ENCODE data around the gene LEKR1. TPM values are rescaled to one million over a fixed set of nuclear protein-coding genes. Genes with fewer than 3 reads are reported as not detected.
A peak's percentile ranks its signal among the peaks of the same experiment; 100 is the strongest.

LEKR1 gene
- total and polyA plus RNA-seq, 2 of the 13 experiments (the other 11 are each of a cell fraction or from before 2014, with no cell fraction given) = 0.49 to 1.5 TPM

DNA sequence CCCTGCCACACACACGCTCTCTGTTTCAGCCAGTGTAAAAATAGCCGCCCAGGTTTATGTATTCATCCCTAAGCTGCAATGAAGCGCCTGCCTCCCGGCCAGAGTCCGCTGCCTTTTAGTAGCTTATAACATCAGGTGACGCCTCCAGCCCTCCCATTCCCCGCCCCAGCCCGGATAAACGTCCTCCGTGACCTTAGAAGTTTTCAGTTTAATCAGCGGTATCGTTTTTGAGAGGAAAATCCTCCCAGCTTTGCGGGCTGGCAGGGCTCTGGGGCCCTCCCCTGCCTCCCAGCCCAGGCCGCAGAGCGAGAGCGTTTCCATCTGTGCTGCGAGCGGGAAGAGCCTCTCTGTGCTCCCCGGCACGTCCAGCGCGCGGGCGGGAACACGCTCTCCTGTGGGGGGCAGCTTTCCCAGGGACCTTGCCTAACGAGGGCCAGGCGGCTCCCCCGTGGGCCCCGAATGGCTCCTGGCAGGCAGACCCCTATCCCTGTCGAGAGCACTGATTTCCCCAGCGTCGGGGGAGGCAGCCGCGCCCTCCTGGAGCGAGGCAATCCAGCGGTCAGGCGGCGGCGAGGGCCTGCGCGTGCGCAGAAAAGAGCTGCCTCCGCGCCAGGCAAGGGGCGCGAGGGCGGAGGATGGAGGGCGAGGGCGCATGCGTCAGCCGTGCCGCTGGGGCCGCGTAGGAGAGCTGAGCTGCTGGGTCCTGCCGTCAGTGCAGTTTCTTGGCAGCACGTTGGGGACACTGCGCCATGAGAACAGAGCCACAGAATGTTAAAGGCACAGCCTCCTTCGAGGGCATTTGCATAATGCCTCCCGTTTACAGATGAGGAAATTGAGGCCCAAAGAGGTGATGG lies 262.7 kb downstream of the LEKR1 start (continued):
- no peak for TF ChIP-seq ZNF318 (CRISPR knock-in tag; IDR thresholded peaks at IDR 0.05)
- TF ChIP-seq LBX2 (CRISPR knock-in tag; IDR thresholded peaks at IDR 0.05; ENCODE audit: borderline replicate concordance) = peak; percentile 89; the same call in 1 of the 2 replicates
- TF ChIP-seq, protein P1, sequence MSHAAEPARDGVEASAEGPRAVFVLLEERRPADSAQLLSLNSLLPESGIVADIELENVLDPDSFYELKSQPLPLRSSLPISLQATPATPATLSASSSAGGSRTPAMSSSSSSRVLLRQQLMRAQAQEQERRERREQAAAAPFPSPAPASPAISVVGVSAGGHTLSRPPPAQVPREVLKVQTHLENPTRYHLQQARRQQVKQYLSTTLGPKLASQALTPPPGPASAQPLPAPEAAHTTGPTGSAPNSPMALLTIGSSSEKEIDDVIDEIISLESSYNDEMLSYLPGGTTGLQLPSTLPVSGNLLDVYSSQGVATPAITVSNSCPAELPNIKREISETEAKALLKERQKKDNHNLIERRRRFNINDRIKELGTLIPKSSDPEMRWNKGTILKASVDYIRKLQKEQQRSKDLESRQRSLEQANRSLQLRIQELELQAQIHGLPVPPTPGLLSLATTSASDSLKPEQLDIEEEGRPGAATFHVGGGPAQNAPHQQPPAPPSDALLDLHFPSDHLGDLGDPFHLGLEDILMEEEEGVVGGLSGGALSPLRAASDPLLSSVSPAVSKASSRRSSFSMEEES (CRISPR knock-in tag; IDR thresholded peaks at IDR 0.05) = peak; percentile 80
- TF ChIP-seq, protein P2, sequence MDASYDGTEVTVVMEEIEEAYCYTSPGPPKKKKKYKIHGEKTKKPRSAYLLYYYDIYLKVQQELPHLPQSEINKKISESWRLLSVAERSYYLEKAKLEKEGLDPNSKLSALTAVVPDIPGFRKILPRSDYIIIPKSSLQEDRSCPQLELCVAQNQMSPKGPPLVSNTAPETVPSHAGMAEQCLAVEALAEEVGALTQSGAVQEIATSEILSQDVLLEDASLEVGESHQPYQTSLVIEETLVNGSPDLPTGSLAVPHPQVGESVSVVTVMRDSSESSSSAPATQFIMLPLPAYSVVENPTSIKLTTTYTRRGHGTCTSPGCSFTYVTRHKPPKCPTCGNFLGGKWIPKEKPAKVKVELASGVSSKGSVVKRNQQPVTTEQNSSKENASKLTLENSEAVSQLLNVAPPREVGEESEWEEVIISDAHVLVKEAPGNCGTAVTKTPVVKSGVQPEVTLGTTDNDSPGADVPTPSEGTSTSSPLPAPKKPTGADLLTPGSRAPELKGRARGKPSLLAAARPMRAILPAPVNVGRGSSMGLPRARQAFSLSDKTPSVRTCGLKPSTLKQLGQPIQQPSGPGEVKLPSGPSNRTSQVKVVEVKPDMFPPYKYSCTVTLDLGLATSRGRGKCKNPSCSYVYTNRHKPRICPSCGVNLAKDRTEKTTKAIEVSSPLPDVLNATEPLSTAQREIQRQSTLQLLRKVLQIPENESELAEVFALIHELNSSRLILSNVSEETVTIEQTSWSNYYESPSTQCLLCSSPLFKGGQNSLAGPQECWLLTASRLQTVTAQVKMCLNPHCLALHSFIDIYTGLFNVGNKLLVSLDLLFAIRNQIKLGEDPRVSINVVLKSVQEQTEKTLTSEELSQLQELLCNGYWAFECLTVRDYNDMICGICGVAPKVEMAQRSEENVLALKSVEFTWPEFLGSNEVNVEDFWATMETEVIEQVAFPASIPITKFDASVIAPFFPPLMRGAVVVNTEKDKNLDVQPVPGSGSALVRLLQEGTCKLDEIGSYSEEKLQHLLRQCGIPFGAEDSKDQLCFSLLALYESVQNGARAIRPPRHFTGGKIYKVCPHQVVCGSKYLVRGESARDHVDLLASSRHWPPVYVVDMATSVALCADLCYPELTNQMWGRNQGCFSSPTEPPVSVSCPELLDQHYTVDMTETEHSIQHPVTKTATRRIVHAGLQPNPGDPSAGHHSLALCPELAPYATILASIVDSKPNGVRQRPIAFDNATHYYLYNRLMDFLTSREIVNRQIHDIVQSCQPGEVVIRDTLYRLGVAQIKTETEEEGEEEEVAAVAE (CRISPR knock-in tag; IDR thresholded peaks at IDR 0.05; ENCODE audit: borderline replicate concordance) = peak; percentile 40
- 0 out of 2 replicates have a peak, but pooled peaks have one; percentile 14 for TF ChIP-seq ZFP36L1 (CRISPR knock-in tag; IDR thresholded peaks at IDR 0.05)
- TF ChIP-seq ZNF768 (CRISPR knock-in tag; IDR thresholded peaks at IDR 0.05) = peak; percentile 95
- TF ChIP-seq SP2 (CRISPR knock-in tag; IDR thresholded peaks at IDR 0.05) = peak; percentile 62
- TF ChIP-seq ZNF660 (CRISPR knock-in tag; IDR thresholded peaks at IDR 0.05; ENCODE audit: borderline replicate concordance, low read depth) = no peak
- peak; percentile 69; the same call in 1 of the 2 replicates for TF ChIP-seq SMAD3 (CRISPR knock-in tag; IDR thresholded peaks at IDR 0.05)
- peak; percentile 97 for TF ChIP-seq ZNF235 (CRISPR knock-in tag; IDR thresholded peaks at IDR 0.05; ENCODE audit: borderline replicate concordance)
- TF ChIP-seq ZZZ3 (CRISPR knock-in tag; IDR thresholded peaks at IDR 0.05; ENCODE audit: borderline replicate concordance) = no peak
- TF ChIP-seq ZNF772 (CRISPR knock-in tag; IDR thresholded peaks at IDR 0.05) = peak; percentile 93
- no peak; the same call in 1 of the 2 replicates for TF ChIP-seq ZNF460 (CRISPR knock-in tag; IDR thresholded peaks at IDR 0.05; ENCODE audit: borderline replicate concordance)
